NCI-H2081 treated with DMSO at 0.1 percent for 48 hours (cell line): Measurements from ENCODE around the gene RIOK2.

Source experiments
- DNase-seq: peaks from one replicate; lab custom pipeline; 2025; lab: John Stamatoyannopoulos, UW

Gene RIOK2

GRCh38 chr5:97125125-97125683 is 57.8 kb downstream of the RIOK2 start:
- DNase-seq: no peak

- DNase-seq: no peak
Observed at GRCh38 chr5:97124335-97124734, 58.7 kb downstream of the RIOK2 start.

GRCh38 chr5:97121848-97122247 is 61.2 kb downstream of the RIOK2 start:
- DNase-seq: no peak

- DNase-seq: no peak
Observed at GRCh38 chr5:97120195-97120594, 62.9 kb downstream of the RIOK2 start.

- no peak for DNase-seq
Observed at GRCh38 chr5:97119007-97119390, 64.0 kb downstream of the RIOK2 start.

- no peak for DNase-seq
Observed at GRCh38 chr5:97118261-97119006, 64.6 kb downstream of the RIOK2 start.

- DNase-seq: no peak
Observed at GRCh38 chr5:97115932-97116331, 67.1 kb downstream of the RIOK2 start.

GRCh38 chr5:97112230-97112629 is 70.8 kb downstream of the RIOK2 start:
- no peak for DNase-seq

GRCh38 chr5:97111616-97112015 is 71.4 kb downstream of the RIOK2 start:
- DNase-seq: no peak

- DNase-seq: no peak
Observed at GRCh38 chr5:97111004-97111403, 72.0 kb downstream of the RIOK2 start.
